Large intestine (tissue), 12 donors: Measurements from ENCODE around the gene MAML1. TPM values are rescaled to one million over a fixed set of nuclear protein-coding genes. Genes with fewer than 3 reads are reported as not detected.
A peak's percentile ranks its signal among the peaks of the same experiment; 100 is the strongest.
"Not testable (repeated sequence)": the region's sequence is repeated elsewhere in the genome, so short reads cannot be mapped to it uniquely, and the experiment has no call there.

Experiments
- DNase-seq, 2 donors: peaks; one replicate each; pipeline versions ENCODE4 v3.0.0 to v3.0.0-alpha.2; 2013
- H3K27ac ChIP-seq: one replicate; pipeline ENCODE4 v1.5.1; 2013; ENCODE audit warnings: low read length
- H3K27me3 ChIP-seq: 2 replicates; pipeline ENCODE4 v1.6.1; 2013; ENCODE audit warnings: low read length; ENCODE audit not compliant: control insufficient read depth, insufficient read depth
- H3K36me3 ChIP-seq: 2 replicates; pipeline ENCODE4 v1.6.1; 2013; ENCODE audit warnings: low read length; ENCODE audit not compliant: control insufficient read depth, insufficient read depth
- H3K4me1 ChIP-seq: one replicate; pipeline ENCODE4 v1.6.1; 2013; ENCODE audit warnings: low read length; ENCODE audit not compliant: control insufficient read depth, insufficient read depth
- H3K4me3 ChIP-seq: one replicate; pipeline ENCODE4 v1.5.1; 2013; ENCODE audit warnings: low read length
- H3K9me3 ChIP-seq: one replicate; pipeline ENCODE4 v1.6.1; 2013; ENCODE audit warnings: mild to moderate bottlenecking, low read depth, low read length, moderate library complexity; ENCODE audit not compliant: control insufficient read depth
- WGBS: methylation state at CpG from one replicate; pipeline ENCODE4 v1.1.5; 2013; ENCODE audit warnings: low lambda C conversion rate; ENCODE audit not compliant: insufficient coverage; 5-methylcytosine and 5-hydroxymethylcytosine counted together
- long read RNA-seq, 11 donors: transcript quantifications; one replicate each; lab custom pipeline, GENCODE V29; 2026
- polyA plus RNA-seq: library from polyadenylated mRNA; unstranded; fragments of 120-200 nt; gene quantifications from one replicate; pipeline ENCODE4 v1.2.1, GENCODE V29; 2013

MAML1 gene, protein sequence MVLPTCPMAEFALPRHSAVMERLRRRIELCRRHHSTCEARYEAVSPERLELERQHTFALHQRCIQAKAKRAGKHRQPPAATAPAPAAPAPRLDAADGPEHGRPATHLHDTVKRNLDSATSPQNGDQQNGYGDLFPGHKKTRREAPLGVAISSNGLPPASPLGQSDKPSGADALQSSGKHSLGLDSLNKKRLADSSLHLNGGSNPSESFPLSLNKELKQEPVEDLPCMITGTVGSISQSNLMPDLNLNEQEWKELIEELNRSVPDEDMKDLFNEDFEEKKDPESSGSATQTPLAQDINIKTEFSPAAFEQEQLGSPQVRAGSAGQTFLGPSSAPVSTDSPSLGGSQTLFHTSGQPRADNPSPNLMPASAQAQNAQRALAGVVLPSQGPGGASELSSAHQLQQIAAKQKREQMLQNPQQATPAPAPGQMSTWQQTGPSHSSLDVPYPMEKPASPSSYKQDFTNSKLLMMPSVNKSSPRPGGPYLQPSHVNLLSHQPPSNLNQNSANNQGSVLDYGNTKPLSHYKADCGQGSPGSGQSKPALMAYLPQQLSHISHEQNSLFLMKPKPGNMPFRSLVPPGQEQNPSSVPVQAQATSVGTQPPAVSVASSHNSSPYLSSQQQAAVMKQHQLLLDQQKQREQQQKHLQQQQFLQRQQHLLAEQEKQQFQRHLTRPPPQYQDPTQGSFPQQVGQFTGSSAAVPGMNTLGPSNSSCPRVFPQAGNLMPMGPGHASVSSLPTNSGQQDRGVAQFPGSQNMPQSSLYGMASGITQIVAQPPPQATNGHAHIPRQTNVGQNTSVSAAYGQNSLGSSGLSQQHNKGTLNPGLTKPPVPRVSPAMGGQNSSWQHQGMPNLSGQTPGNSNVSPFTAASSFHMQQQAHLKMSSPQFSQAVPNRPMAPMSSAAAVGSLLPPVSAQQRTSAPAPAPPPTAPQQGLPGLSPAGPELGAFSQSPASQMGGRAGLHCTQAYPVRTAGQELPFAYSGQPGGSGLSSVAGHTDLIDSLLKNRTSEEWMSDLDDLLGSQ
- 29.9 TPM for polyA plus RNA-seq
- long read RNA-seq, donor 1, full-length matches to known transcripts, result 3 of 3 reads
- long read RNA-seq, donor 1, partial matches to known transcripts, result 0 of 3 reads
- long read RNA-seq, donor 1, other reads (novel, unspliced or antisense), result 0 of 3 reads
- long read RNA-seq, donor 2, full-length matches to known transcripts, result 3 of 15 reads
- long read RNA-seq, donor 2, partial matches to known transcripts, result 12 of 15 reads
- long read RNA-seq, donor 2, other reads (novel, unspliced or antisense), result 0 of 15 reads
- long read RNA-seq, donor 3, partial matches to known transcripts, result 13 of 16 reads
- long read RNA-seq, donor 3, other reads (novel, unspliced or antisense), result 0 of 16 reads
- long read RNA-seq, donor 4, full-length matches to known transcripts, result 1 of 1 reads
- long read RNA-seq, donor 4, partial matches to known transcripts, result 0 of 1 reads
- long read RNA-seq, donor 4, other reads (novel, unspliced or antisense), result 0 of 1 reads
- long read RNA-seq, donor 5, full-length matches to known transcripts, result 5 of 5 reads
- long read RNA-seq, donor 5, partial matches to known transcripts, result 0 of 5 reads
- long read RNA-seq, donor 5, other reads (novel, unspliced or antisense), result 0 of 5 reads
- long read RNA-seq, donor 6, partial matches to known transcripts, result 0 of 1 reads
- long read RNA-seq, donor 6, other reads (novel, unspliced or antisense), result 0 of 1 reads
- long read RNA-seq, donor 7, partial matches to known transcripts, result 0 of 3 reads
- long read RNA-seq, donor 7, other reads (novel, unspliced or antisense), result 0 of 3 reads
- long read RNA-seq, donor 8, full-length matches to known transcripts, result 4 of 10 reads
- long read RNA-seq, donor 8, partial matches to known transcripts, result 6 of 10 reads
- long read RNA-seq, donor 8, other reads (novel, unspliced or antisense), result 0 of 10 reads
- long read RNA-seq, donor 9, partial matches to known transcripts, result 0 of 3 reads
- long read RNA-seq, donor 9, other reads (novel, unspliced or antisense), result 0 of 3 reads
- long read RNA-seq, donor 10, full-length matches to known transcripts, result 2 of 2 reads
- long read RNA-seq, donor 10, partial matches to known transcripts, result 0 of 2 reads
- long read RNA-seq, donor 10, other reads (novel, unspliced or antisense), result 0 of 2 reads
- long read RNA-seq, donor 11, full-length matches to known transcripts, result 1 of 6 reads
- long read RNA-seq, donor 11, partial matches to known transcripts, result 5 of 6 reads
- long read RNA-seq, donor 11, other reads (novel, unspliced or antisense), result 0 of 6 reads

DNA sequence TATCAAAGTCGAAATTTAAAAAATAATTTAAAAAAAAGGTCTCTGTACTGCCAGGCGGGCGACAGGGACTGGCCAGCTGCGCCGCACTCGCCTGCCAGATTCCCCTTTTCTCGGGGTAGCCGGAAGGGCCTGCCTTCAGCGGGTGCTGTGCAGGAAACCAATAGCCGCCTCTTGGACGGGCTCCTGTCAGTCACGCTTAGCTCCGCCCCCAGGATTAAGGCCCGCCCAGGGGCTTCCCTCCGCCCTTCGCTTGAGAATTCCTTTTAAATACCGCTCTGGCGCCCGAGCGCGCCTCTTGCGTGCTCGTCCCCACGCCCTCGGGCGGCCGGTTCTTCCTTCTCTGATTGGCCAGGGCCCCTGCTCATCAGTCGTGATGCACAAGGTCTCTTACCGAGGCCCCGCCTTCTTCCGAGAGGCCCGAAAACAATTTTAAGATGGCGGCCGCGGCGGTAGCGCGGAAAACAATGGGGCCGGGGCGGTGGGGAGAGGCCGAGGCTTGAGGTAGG is at the start of gene MAML1:
TSS of gene MAML1 (plus strand) at position 411 of the 506 bp plus-strand sequence. CDS start 291 bp downstream, outside the sequence.
- WGBS, result no CpG with 5 or more reads among the region's 41 CpGs
- Histone ChIP-seq H3K27ac (peak within 1 kb of the TSS; percentile 74), H3K4me1 (peaks cover 7% of the 10 kb centered on the region), H3K9me3 (no peaks in the 10 kb centered on the region), H3K4me3 (peak within 1 kb of the TSS; percentile 76), H3K27me3 (no peaks in the 10 kb centered on the region), H3K36me3 (peaks cover 26% of the 10 kb centered on the region)
- DNase-seq, result peak; percentile 100

DNA sequence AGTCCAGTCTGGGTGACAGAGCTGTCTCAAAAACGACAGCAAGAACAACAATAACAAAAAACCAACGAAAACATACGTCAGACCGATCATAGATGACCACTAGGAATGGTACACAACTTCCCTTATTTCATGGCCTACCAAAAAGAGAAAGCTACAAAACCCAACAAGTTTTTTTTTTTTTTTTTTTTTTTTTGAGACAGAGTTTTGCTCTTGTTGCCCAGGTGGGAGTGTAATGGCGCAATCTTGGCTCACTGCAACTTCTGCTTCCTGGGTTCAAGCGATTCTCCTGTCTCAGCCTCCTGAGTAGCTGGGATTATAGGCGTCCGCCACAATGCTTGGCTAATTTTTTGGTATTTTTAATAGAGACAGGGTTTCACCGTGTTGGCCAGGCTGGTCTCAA is 43.4 kb upstream of the MAML1 start:
- H3K9me3 ChIP-seq, H3K36me3 ChIP-seq, H3K27me3 ChIP-seq, H3K27ac ChIP-seq, H3K4me1 ChIP-seq, H3K4me3 ChIP-seq, DNase-seq: not testable (repeated sequence)
- no CpG with 5 or more reads among the region's 9 CpGs for WGBS

DNA sequence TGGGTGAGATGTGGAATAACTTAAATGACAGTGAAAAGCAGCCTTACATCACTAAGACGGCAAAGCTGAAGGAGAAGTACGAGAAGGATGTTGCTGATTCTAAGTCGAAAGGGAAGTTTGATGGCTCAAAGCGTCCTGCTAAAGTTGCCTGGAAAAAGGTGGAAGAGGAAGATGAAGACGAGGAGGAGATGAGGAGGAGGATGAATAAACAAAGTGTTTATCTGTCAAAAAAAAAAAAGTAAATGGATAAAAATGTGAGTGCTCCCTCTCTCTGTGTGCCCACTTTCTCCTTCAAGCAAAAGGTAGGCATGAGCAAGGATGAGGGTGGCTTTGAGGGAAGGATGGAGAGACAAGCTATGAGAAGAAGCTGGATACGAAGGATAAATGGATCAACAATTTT is 38.1 kb upstream of the MAML1 start:
- H3K27me3 ChIP-seq, result no peaks in the 10 kb centered on the region
- WGBS, result 96% methylated on average over 4 of the region's 6 CpGs
- H3K36me3 ChIP-seq, result no peaks in the 10 kb centered on the region
- no peak overlapping the region for H3K4me3 ChIP-seq
- peaks cover 8% of the 10 kb centered on the region for H3K4me1 ChIP-seq
- H3K9me3 ChIP-seq, result no peaks in the 10 kb centered on the region
- no peak for DNase-seq
- no peak overlapping the region for H3K27ac ChIP-seq

DNA sequence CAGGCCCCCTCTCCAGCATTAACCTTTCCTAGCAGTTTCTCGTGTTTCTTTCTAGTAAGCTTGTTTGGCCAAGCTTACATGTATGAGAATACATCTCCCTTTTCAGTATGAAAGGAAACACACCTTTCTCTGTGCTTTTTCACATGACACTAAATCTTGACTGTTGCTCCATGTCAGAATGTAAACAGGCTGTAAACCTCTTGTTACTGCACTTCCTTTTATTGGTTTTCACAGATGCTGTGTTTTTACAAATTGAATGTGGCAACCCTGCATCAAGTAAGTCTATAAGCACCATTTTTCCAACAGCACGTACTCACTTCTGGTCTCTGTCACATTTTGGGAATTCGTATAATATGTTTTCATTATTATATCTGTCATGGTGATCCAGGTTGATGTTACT is 36.0 kb upstream of the MAML1 start:
- H3K9me3 ChIP-seq, result no peaks in the 10 kb centered on the region
- peak in 1 of 2 donors; percentile 33 for DNase-seq
- no peak overlapping the region for H3K27ac ChIP-seq
- H3K4me1 ChIP-seq, result peaks cover 16% of the 10 kb centered on the region
- WGBS, result 75% methylated on average over 1 of the region's 3 CpGs
- H3K27me3 ChIP-seq, result no peaks in the 10 kb centered on the region
- H3K4me3 ChIP-seq, result no peak overlapping the region
- peaks cover 5% of the 10 kb centered on the region for H3K36me3 ChIP-seq

DNA sequence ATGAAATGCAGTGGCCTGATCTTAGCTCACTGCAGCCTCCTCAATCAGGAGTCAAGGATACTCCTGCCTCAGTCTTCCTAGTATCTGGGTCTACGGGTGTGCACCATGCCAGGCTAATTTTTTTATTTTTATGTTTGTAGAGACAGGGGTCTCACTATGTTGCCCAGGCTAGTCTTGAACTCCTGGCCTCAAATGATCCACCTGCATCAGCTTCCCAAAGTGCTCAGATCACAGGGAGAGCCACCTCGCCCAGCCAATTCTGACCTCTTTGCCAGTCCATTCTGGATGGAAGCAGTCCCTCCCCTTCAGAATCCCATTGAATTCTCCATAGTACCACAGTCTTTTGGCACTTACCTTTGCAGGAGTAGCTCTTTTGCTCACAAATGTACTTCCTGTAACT is 35.5 kb upstream of the MAML1 start:
- no peak overlapping the region for H3K4me3 ChIP-seq
- WGBS, result no CpG with 5 or more reads among the region's 2 CpGs
- no peaks in the 10 kb centered on the region for H3K27me3 ChIP-seq
- peaks cover 5% of the 10 kb centered on the region for H3K36me3 ChIP-seq
- peaks cover 16% of the 10 kb centered on the region for H3K4me1 ChIP-seq
- H3K9me3 ChIP-seq, result no peaks in the 10 kb centered on the region
- peak overlapping the region; percentile 87 for H3K27ac ChIP-seq
- no peak for DNase-seq

DNA sequence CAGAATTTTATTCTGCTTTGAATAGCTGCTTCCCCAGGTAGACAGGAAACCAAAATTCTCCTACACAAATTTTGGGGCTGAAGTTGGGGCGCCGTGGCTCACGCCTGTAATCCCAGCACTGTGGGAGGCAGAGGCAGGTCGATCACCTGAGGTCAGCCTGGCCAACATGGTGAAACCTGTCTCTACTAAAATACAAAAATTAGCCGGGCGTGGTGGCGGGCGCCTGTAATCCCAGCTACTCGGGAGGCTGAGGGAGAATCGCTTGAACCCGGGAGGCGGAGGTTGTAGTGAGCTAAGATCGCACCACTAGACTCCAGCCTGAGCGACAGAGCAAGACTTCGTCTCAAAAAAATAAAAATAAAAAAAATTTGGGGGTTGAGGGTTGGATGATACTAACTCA is 35.1 kb upstream of the MAML1 start:
- H3K4me3 ChIP-seq, result peak overlapping the region; percentile 66
- H3K4me1 ChIP-seq, result peaks cover 19% of the 10 kb centered on the region
- not testable (repeated sequence) for H3K9me3 ChIP-seq, DNase-seq, H3K36me3 ChIP-seq, H3K27me3 ChIP-seq
- no CpG with 5 or more reads among the region's 15 CpGs for WGBS
- H3K27ac ChIP-seq, result peak overlapping the region; percentile 87

DNA sequence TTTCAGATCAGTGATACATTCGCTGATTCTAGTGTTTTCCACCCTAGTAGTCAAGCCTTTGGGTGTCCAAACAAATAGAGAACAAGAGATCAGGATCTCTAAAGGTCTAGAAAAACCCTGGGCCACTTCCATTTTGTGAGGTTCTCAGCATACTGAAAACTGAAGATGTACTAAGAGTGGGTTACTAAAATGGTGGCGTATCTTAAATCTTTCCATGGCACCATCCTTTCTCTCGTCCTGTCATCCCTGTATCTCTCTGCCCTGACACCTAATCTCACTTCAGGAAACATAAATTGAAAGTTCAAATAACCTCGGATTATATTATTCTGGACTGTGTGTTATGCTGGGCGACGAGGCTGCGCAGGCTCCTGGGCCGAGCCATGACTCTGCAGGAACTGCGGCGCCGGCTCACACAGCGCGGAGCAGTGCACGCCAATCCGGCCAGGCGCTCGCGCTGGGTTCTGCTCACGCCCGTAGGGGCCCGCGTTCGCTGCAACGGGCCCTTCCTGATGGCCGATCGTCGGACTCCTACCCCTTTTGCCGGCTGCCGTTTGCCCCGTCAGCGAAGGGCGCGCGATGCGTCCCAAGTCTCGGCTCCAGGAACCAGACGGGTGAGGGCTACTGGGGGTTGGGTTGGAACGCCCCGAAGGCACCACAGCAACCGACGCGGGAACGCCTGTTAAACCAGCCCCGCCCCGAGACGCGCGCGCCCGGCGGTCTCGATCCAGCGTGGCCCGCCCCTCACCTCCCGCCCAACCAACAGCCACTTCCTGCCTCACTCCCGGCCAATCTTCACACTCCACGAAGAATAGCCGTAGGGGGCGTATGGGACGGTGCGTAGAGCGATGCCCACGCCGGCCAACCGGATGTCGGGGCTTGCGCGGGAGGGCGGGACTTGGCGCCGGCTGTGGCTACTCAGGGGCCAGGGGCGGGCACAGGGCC is 34.4 kb upstream of the MAML1 start:
- WGBS, result no CpG with 5 or more reads among the region's 72 CpGs
- no peaks in the 10 kb centered on the region for H3K27me3 ChIP-seq
- peaks cover 10% of the 10 kb centered on the region for H3K36me3 ChIP-seq
- H3K27ac ChIP-seq, result peak overlapping the region; percentile 87
- DNase-seq, result peak; percentile 100
- peaks cover 20% of the 10 kb centered on the region for H3K4me1 ChIP-seq
- no peaks in the 10 kb centered on the region for H3K9me3 ChIP-seq
- H3K4me3 ChIP-seq, result peak overlapping the region; percentile 78

DNA sequence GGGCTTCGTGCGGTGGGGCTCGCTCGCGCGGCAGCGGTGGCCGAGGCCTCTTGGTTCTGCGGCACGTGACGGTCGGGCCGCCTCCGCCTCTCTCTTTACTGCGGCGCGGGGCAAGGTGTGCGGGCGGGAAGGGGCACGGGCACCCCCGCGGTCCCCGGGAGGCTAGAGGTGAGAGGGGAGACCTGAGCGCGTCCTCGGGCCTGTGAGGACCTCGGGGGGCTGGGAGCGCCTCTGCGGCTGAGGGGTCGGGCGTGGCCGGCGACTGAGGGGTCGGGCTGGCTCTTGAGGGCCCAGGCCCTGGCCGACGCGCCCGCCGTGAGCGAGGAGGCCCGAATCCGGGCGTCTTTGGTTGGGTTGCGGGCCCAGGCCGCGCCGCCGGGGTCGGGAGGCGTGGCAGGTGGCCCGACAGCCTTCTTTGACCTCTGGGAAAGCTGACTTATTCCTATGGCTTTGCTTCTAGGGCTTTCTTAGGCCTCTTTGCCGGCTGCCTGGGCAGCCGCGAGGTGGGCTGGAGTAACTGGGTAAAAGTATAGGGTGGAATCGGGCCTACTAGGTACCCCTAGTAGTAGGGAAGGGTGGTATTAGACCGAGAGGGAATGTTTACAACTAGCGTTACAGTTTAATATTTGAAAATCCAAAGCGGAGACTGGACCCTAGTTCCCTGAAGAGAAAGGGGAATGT is 33.5 kb upstream of the MAML1 start, which contains the start of gene CANX:
TSS of gene CANX (plus strand) at position 33 of the 681 bp plus-strand sequence. CDS start 6,715 bp downstream, outside the sequence.
- no peaks in the 10 kb centered on the region for H3K27me3 ChIP-seq
- peaks cover 16% of the 10 kb centered on the region for H3K36me3 ChIP-seq
- peak within 1 kb of the TSS; percentile 92 for H3K27ac ChIP-seq
- WGBS, result no CpG with 5 or more reads among the region's 58 CpGs
- H3K4me1 ChIP-seq, result peaks cover 20% of the 10 kb centered on the region
- no peak for DNase-seq
- peak within 1 kb of the TSS; percentile 78 for H3K4me3 ChIP-seq
- no peaks in the 10 kb centered on the region for H3K9me3 ChIP-seq
